A549 treated with GW870086 at 1 μM for 4 hours (cell line): ENCODE results near the gene CORO1C. TPM values are rescaled to one million over a fixed set of nuclear protein-coding genes. Genes with fewer than 3 reads are reported as not detected.

Experiments
- total RNA-seq: library from RNA; stranded (reverse); fragments of 200-300 nt; extraction: Qiagen RNA extraction; gene quantifications from 5 replicates; pipeline ENCODE4 v1.2.3, GENCODE V29; 2022; ENCODE audit warnings: low read depth

The CORO1C gene
- 149 to 199 TPM (median 186 TPM) in 5 replicates for total RNA-seq

GRCh38 chr12:108731105-108731865, at the start of gene CORO1C:
Gene CORO1C, minus strand, starts transcription at chr12:108731518. Its CDS starts 30,200 bp downstream, at chr12:108701318.

GRCh38 chr12:108633534-108634248, 97.6 kb downstream of the CORO1C start, which contains the start of gene SELPLG:
Gene SELPLG, minus strand, starts transcription at chr12:108633894. Its CDS starts 9,587 bp downstream, at chr12:108624307.

GRCh38 chr12:108597559-108598471, 133.5 kb downstream of the CORO1C start, which contains the start of gene TMEM119:
Gene TMEM119, minus strand, starts transcription at chr12:108598084. Its CDS starts 5,701 bp downstream, at chr12:108592383.

Other genes starting within 250 kb of the CORO1C start
- gene FICD, start 216.2 kb downstream of the CORO1C start, total RNA-seq, result 2.8 to 3.4 TPM (median 3.1 TPM) in 5 replicates
- gene SART3, start 170.3 kb downstream of the CORO1C start, total RNA-seq, result 36.2 to 43.5 TPM (median 40.9 TPM) in 5 replicates
- 89.2 to 99.6 TPM (median 94.8 TPM) in 5 replicates for gene ISCU, start 168.9 kb downstream of the CORO1C start, total RNA-seq
- 0.05 to 0.16 TPM (median 0.15 TPM) in 3 of 5 replicates, not detected in the others for gene TMEM119, start 133.4 kb downstream of the CORO1C start, total RNA-seq
- 0.63 to 1.1 TPM (median 1.1 TPM) in 5 replicates for gene SELPLG, start 97.6 kb downstream of the CORO1C start, total RNA-seq
- gene SSH1, start 126.1 kb upstream of the CORO1C start, total RNA-seq, result 15.1 to 26.1 TPM (median 23.7 TPM) in 5 replicates
- gene DAO, start 148.6 kb upstream of the CORO1C start, total RNA-seq, result not detected in 5 replicates